NCI-H2171 treated with DMSO at 0.1 percent for 48 hours (cell line): ENCODE measurements around the gene HBS1L.

Source experiments
- DNase-seq: peaks from one replicate; lab custom pipeline; 2025; lab: John Stamatoyannopoulos, UW

The HBS1L gene

GRCh38 chr6:134999107-134999506, 55.5 kb downstream of the HBS1L start:
- DNase-seq = no peak

GRCh38 chr6:134997133-134997995, 57.3 kb downstream of the HBS1L start:
- DNase-seq = no peak

- DNase-seq = peak; percentile 31
Measured at GRCh38 chr6:134995536-134995935, 59.1 kb downstream of the HBS1L start.

GRCh38 chr6:134994431-134994830, 60.2 kb downstream of the HBS1L start:
- no peak for DNase-seq

- no peak for DNase-seq
Measured at GRCh38 chr6:134992155-134992554, 62.5 kb downstream of the HBS1L start.

GRCh38 chr6:134990262-134990661, 64.4 kb downstream of the HBS1L start:
- no peak for DNase-seq

GRCh38 chr6:134984821-134985220, 69.8 kb downstream of the HBS1L start:
- DNase-seq = no peak

- DNase-seq = no peak
Measured at GRCh38 chr6:134983823-134984222, 70.8 kb downstream of the HBS1L start.

GRCh38 chr6:134982161-134982560, 72.5 kb downstream of the HBS1L start:
- no peak for DNase-seq

GRCh38 chr6:134980846-134981245, 73.8 kb downstream of the HBS1L start:
- DNase-seq = no peak

GRCh38 chr6:134979142-134979541, 75.5 kb downstream of the HBS1L start:
- no peak for DNase-seq

GRCh38 chr6:134974370-134974769, 80.3 kb downstream of the HBS1L start:
- DNase-seq = no peak

GRCh38 chr6:134967711-134968110, 86.9 kb downstream of the HBS1L start:
- DNase-seq = no peak

- DNase-seq = no peak
Measured at GRCh38 chr6:134964451-134965203, 90.0 kb downstream of the HBS1L start.

- DNase-seq = no peak
Measured at GRCh38 chr6:134962421-134962820, 92.2 kb downstream of the HBS1L start.

- no peak for DNase-seq
Measured at GRCh38 chr6:134961366-134961765, 93.3 kb downstream of the HBS1L start.

GRCh38 chr6:134959603-134960002, 95.0 kb downstream of the HBS1L start:
- no peak for DNase-seq

GRCh38 chr6:134956676-134957075, 97.9 kb downstream of the HBS1L start:
- no peak for DNase-seq

- no peak for DNase-seq
Measured at GRCh38 chr6:134956032-134956431, 98.6 kb downstream of the HBS1L start.

GRCh38 chr6:134954272-134955000, 100.2 kb downstream of the HBS1L start:
- no peak for DNase-seq

GRCh38 chr6:134951494-134952263, 102.9 kb downstream of the HBS1L start:
- no peak for DNase-seq

- no peak for DNase-seq
Measured at GRCh38 chr6:134950482-134950881, 104.1 kb downstream of the HBS1L start.
